K562 (cell line): ENCODE measurements around the gene FEV. TPM values are rescaled to one million over a fixed set of nuclear protein-coding genes. Genes with fewer than 3 reads are reported as not detected.

Experiments
- ATAC-seq: fragments of 200-7000 bp; cut with Tn5 transposase; 3 replicates; pipeline ENCODE4 v1.9.1; 2020; ENCODE audit warnings: moderate library complexity
- BruUV-seq: library from RNA; stranded (reverse); fragments of 400-500 nt; replicated peaks from 2 replicates; lab custom pipeline; 2021; lab: Mats Ljungman, UMichigan
- CTCF ChIA-PET: fragments of 300-600 bp; formaldehyde crosslinking; extraction: SDS; loops from one replicate; lab custom pipeline; 2021; ENCODE audit warnings: low intra/inter-chr PET ratio; lab: Yijun Ruan, JAX
- POLR2A ChIA-PET: fragments of 300-600, 350-650 bp; sonication (Branson Sonifier 250); formaldehyde crosslinking; extraction: SDS; loops from one replicate; lab custom pipeline; 2021; ENCODE audit warnings: antibody characterized with exemption, inconsistent platforms; lab: Yijun Ruan, JAX
- DNase-seq, 4 experiments: peaks; one replicate each; pipeline versions ENCODE4 v3.0.0 to v3.0.0-alpha.2; 2011 to 2018; ENCODE audit warnings: low spot score in 3 of 4, mixed read lengths in 3 of 4; ENCODE audit errors: extremely low read depth in 1 of 4
- FAIRE-seq: peaks from 2 replicates; lab custom pipeline; 2011; peaks lifted over from hg19 to GRCh38; lab: Jason Lieb, UNC
- H2AFZ ChIP-seq: 2 replicates; pipeline ENCODE4 v1.6.0; 2011; ENCODE audit warnings: low read depth, low read length, control low read depth, inconsistent platforms
- H3K27ac ChIP-seq: fragments of 200-600 bp; 3 replicates; pipeline ENCODE4 v1.8.0; 2011; ENCODE audit warnings: low read depth, mild to moderate bottlenecking, control low read depth, inconsistent platforms, low read length, moderate library complexity, mixed read lengths; ENCODE audit errors: extremely low read depth
- H3K27me3 ChIP-seq, 2 experiments: fragments of 300-600 bp in 1 of 2; 2 replicates in 1 of 2; 3 replicates in 1 of 2; pipeline versions ENCODE4 v1.6.0 to v1.8.0; 2011; ENCODE audit warnings: inconsistent platforms in 2 of 2, low read length in 2 of 2, mild to moderate bottlenecking in 1 of 2, mixed read lengths in 1 of 2, moderate library complexity in 1 of 2; ENCODE audit not compliant: control insufficient read depth in 2 of 2, insufficient read depth in 2 of 2
- H3K36me3 ChIP-seq: fragments of 300-600 bp; 3 replicates; pipeline ENCODE4 v1.8.0; 2011; ENCODE audit warnings: mild to moderate bottlenecking, low read length, inconsistent platforms; ENCODE audit not compliant: control insufficient read depth, insufficient read depth
- H3K4me1 ChIP-seq, 2 experiments: fragments of 200-600 bp in 1 of 2; replicated peaks in 1 of 2; 2 replicates in 1 of 2; 3 replicates in 1 of 2; pipeline versions ENCODE4 v1.5.1 to v1.8.0; 2011; ENCODE audit warnings: inconsistent platforms in 2 of 2, low read length in 2 of 2, mild to moderate bottlenecking in 1 of 2, mixed read lengths in 1 of 2, moderate library complexity in 1 of 2; ENCODE audit not compliant: control insufficient read depth in 2 of 2, insufficient read depth in 2 of 2
- H3K4me2 ChIP-seq: 2 replicates; pipeline ENCODE4 v1.6.1; 2011; ENCODE audit warnings: low read length, control low read depth, inconsistent platforms, mixed read lengths; ENCODE audit not compliant: insufficient read depth
- H3K4me3 ChIP-seq: fragments of 200-600 bp; sonication (generic), shearing (Covaris generic); 2 replicates; pipeline ENCODE4 v1.5.1; 2016; ENCODE audit warnings: control low read depth, inconsistent platforms
- H3K79me2 ChIP-seq: fragments of 200-600 bp; 3 replicates; pipeline ENCODE4 v1.8.0; 2011; ENCODE audit warnings: low read length, inconsistent platforms; ENCODE audit not compliant: control insufficient read depth, insufficient read depth
- H3K9ac ChIP-seq, 2 experiments: 2 replicates each; pipeline versions ENCODE4 v1.6.0 to v1.6.1; 2011; ENCODE audit warnings: low read depth in 2 of 2, low read length in 2 of 2, control low read depth in 1 of 2, inconsistent platforms in 1 of 2, mild to moderate bottlenecking in 1 of 2, mixed read lengths in 1 of 2; ENCODE audit not compliant: insufficient read depth in 1 of 2
- H3K9me1 ChIP-seq: one replicate; pipeline ENCODE4 v1.6.0; 2011; ENCODE audit warnings: inconsistent platforms, mild to moderate bottlenecking, low read length, moderate library complexity; ENCODE audit not compliant: control insufficient read depth, insufficient read depth
- H3K9me3 ChIP-seq: replicated peaks from 2 replicates; pipeline ENCODE4 v1.5.1; 2011; ENCODE audit warnings: low read depth, low read length, inconsistent platforms; ENCODE audit not compliant: control insufficient read depth, insufficient read depth
- H4K20me1 ChIP-seq: replicated peaks from 2 replicates; pipeline ENCODE4 v1.6.1; 2011; ENCODE audit warnings: low read length, inconsistent platforms, mixed read lengths; ENCODE audit not compliant: control insufficient read depth, insufficient read depth
- EGR1 ChIP-seq: fragments of 450-650 bp; conservative IDR thresholded peaks from 2 replicates; pipeline ENCODE4 v1.6.1; 2017; ENCODE audit warnings: mild to moderate bottlenecking
- MCM3 ChIP-seq: fragments of 450-650 bp; IDR thresholded peaks from 2 replicates; pipeline ENCODE4 v1.6.1; 2016
- WGBS: fragments of 100-300 bp; shearing (Covaris generic); methylation state at CpG from one replicate; pipeline ENCODE4 v1.1.6; 2016; ENCODE audit warnings: low coverage, mixed read lengths; ENCODE audit not compliant: insufficient coverage; ENCODE audit errors: missing lambda C conversion rate; 5-methylcytosine and 5-hydroxymethylcytosine counted together
- in situ Hi-C: fragments of 300-500 bp; cut with MboI; formaldehyde crosslinking; loops from 4 replicates; pipeline ENCODE4 v1.15.0; 2018; ENCODE audit warnings: inconsistent platforms, mixed read lengths
- intact Hi-C: fragments of 100-400 bp; cut with micrococcal nuclease; formaldehyde crosslinking; loops from 2 replicates; pipeline ENCODE4 v1.14.2; 2022
- polyA plus RNA-seq, 8 experiments: library from polyadenylated mRNA; depleted of rRNA in 4 of 8; stranded (reverse) in 5 of 8; unstranded in 3 of 8; fragments of >200 nt; fragmentation: Nextera tagmentation in 2 of 8; fragmentation: Illumina TruSeq in 1 of 8; extraction: Ambion mirVana in 2 of 8; extraction: Trizol in 1 of 8; gene quantifications; 2 replicates each; pipeline versions ENCODE4 v1.2.1 to v1.2.3, GENCODE V29; 2011 to 2014; ENCODE audit warnings: inconsistent platforms in 1 of 8, missing spikeins in 1 of 8
- total RNA-seq, 7 experiments: library from RNA; depleted of rRNA in 6 of 7; stranded (reverse); fragments of >200 nt in 6 of 7; fragmentation: Illumina TruSeq in 2 of 7; extraction: Trizol in 2 of 7; gene quantifications; 2 replicates each; pipeline versions ENCODE4 v1.2.1 to v1.2.3, GENCODE V29; 2011 to 2021; ENCODE audit warnings: low replicate concordance in 1 of 7
- TF ChIP-seq, protein P1 (sequence below): sonication (generic); formaldehyde crosslinking; IDR thresholded peaks from 2 replicates; pipeline ENCODE4 v1.8.1; 2023; ENCODE audit warnings: mild to moderate bottlenecking, missing genetic modification reagents

FEV gene
- total and polyA plus RNA-seq, 9 of the 15 experiments (the other 6 are each of a cell fraction or from before 2014, with no cell fraction given): 0.08 to 1.6 (median 0.62) TPM; not detected in 1

DNA sequence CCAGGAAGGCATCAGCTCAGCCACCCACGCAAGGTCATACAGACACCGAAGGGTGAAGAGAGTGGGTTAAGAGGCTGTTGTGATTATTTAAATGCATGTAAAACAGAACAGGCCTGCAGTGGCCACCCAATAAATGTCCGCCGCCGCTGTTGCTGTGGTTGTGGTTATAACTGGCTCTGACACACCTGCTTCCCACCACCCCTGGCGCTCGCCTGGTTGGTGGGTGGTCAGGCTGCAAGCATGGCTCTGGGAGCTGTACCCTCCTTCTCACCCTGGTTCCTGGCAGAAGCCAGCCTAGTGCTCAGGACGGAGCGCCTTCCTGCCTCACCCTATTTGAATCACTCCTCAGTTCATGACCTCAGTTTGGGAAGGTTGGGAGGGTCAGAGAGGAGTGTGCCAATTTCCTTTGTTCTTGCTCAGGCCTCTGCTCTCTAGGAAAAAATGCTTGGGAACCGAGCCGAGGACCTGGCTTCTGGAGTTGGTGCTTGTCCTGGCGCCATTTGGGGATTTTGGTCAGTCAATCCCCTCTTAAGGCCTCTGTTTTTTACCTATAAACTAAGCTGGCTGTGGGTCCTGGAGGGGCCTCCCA lies 13.5 kb upstream of the FEV start:
- FAIRE-seq: no peak
- Histone ChIP-seq H3K36me3 (no peaks in the 10 kb centered on the region), H3K79me2 (no peaks in the 10 kb centered on the region), H3K4me1 (peaks cover 12 to 44% of the 10 kb centered on the region in 2 experiments), H3K27ac (no peak overlapping the region), H3K9me1 (no peaks in the 10 kb centered on the region), H3K27me3 (peaks cover 0 to 34% of the 10 kb centered on the region in 2 experiments; a peak in 3 of 5 replicates), H3K4me2 (no peak overlapping the region; the same call in 1 of the 2 replicates), H2AFZ (no peak overlapping the region), H3K9ac (no peak overlapping the region), H3K9me3 (no peaks in the 10 kb centered on the region), H3K4me3 (no peak overlapping the region), H4K20me1 (no peaks in the 10 kb centered on the region)
- no peak for ATAC-seq
- ChIA-PET CTCF (interaction anchor here (0.5 to 0.6 kb wide), 3 partner anchors 23 to 139 kb away, joined by 3 read pairs; partner anchors contain the start of gene WNT6), POLR2A (no interaction called here)
- TF ChIP-seq, protein P1, sequence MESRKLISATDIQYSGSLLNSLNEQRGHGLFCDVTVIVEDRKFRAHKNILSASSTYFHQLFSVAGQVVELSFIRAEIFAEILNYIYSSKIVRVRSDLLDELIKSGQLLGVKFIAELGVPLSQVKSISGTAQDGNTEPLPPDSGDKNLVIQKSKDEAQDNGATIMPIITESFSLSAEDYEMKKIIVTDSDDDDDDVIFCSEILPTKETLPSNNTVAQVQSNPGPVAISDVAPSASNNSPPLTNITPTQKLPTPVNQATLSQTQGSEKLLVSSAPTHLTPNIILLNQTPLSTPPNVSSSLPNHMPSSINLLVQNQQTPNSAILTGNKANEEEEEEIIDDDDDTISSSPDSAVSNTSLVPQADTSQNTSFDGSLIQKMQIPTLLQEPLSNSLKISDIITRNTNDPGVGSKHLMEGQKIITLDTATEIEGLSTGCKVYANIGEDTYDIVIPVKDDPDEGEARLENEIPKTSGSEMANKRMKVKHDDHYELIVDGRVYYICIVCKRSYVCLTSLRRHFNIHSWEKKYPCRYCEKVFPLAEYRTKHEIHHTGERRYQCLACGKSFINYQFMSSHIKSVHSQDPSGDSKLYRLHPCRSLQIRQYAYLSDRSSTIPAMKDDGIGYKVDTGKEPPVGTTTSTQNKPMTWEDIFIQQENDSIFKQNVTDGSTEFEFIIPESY (CRISPR knock-in tag): peak; percentile 27; the same call in 1 of the 2 replicates
- TF ChIP-seq EGR1: 0 out of 2 replicates have a peak, but pooled peaks have one; percentile 35
- no peak for TF ChIP-seq MCM3
- no TSS peak for BruUV-seq
- intact Hi-C loops (no loop called here), in situ Hi-C loops (no loop called here)
- DNase-seq: no peak
- 36% methylated on average over 5 of the region's 12 CpGs for WGBS
